Left colon (tissue), 2 donors: Measurements from ENCODE around the gene MRPL58. TPM values are rescaled to one million over a fixed set of nuclear protein-coding genes. Genes with fewer than 3 reads are reported as not detected.

Source experiments
- ATAC-seq: fragments of 200-7000 bp; cut with Tn5 transposase; one replicate; pipeline ENCODE4 v1.9.1; 2020; ENCODE audit warnings: mild to moderate bottlenecking, moderate library complexity
- DNase-seq, 2 donors: peaks; one replicate each; pipeline ENCODE4 v3.0.0-alpha.2; 2020
- intact Hi-C, 2 donors: fragments of 100-400 bp; cut with DNase I in 1 of 2; cut with micrococcal nuclease in 1 of 2; formaldehyde crosslinking; loops; one replicate each; pipeline versions ENCODE4 v1.11.2 to v1.14.0; 2022; cut with DNase I, micrococcal nuclease
- total RNA-seq, 2 donors: library from RNA; stranded (reverse); fragmentation: NEBNext Ultra II Directional; extraction: Animal tissue kit (Norgen Biotek cat#: 25700); gene quantifications; one replicate each; pipeline ENCODE4 v1.2.1, GENCODE V29; 2021
- donor health status: DM: no; HTN: no; CAD: no.
- donor health status: DM: yes; HTN: yes; CAD: no.

MRPL58 gene
- total RNA-seq, 2 donors from 2014 or later: 23.6 to 30.4 TPM

GRCh38 chr17:75063626-75064025 is 51.2 kb downstream of the MRPL58 start:
- DNase-seq (no peak), ATAC-seq (no peak)
- intact Hi-C loops: no loop called here

DNA sequence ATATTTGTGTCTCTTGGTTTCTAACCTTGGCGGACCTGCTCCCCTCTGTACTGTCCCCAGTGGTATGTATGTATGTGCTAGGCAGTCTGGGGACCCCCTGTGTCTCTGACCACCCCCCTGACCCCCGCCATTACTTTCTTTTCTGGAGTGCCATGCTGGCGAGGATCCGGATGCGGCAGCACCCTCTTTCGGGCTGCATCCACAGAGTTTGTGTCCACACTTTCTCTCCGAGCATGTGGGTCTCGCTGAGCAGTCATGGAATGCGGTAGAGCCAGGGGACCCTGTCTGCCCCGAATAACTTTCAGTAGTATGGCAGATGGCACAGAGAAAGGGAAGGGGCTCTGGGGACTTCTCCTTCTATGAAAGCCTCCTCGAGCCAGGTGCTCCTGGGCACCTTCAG is 51.6 kb downstream of the MRPL58 start:
- intact Hi-C loops: no loop called here
- DNase-seq (no peak), ATAC-seq (no peak)

DNA sequence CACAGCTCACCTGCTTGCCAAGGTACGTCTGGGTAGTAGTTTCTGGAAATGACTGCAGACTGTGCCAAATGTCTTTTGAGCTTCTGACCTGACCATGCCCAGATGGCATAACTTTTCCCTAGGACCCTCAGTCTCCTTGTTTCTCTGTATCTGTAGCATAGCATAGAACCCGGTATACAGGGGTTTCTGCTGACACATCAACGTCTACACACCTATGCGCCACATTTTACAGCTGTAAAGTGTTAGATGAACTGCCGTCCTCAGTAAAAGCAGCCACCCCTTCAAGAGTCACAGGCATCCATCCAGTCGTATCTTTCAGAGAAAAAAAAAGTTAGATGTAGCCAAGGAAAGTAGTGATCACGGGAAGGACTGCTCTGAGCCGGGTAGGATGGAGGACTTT is 52.0 kb downstream of the MRPL58 start:
- DNase-seq (no peak), ATAC-seq (no peak)
- intact Hi-C loops: no loop called here

DNA sequence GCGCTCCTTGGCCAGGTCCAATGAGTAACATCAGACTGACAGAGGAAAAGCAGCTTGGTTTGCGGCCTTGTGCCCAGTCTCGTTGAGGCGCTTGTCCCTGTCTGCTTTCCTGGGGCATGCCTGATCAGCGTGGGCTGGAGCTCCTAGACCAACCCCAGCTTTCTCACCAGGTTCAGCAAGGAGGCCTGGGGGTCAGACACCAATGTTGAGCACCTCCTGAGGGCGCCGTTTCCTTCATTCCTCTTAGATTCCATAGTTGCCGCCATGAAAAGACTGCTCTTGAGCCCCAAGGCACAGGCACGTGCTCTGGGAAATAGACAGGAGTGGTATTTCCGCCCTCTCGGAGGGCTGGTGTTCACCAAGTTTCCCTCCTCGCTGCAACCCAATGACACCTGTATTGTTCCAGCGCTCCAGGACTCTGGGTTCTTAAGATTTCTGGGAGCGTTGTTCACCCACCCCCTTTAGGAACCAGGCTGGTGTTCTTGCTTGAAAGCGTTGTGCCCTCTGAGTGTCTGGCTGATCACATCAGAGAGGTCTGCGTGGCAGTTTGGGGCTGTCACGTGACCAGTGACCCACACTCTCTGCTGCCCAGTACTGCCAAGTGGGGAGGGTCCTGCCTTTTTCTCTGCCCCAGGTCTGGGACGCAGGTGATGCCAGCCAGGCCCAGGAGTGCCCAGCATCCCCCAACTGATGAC is 52.5 kb downstream of the MRPL58 start:
- ATAC-seq (no peak), DNase-seq (no peak)
- intact Hi-C loops: no loop called here

- no peak for ATAC-seq
- intact Hi-C loops: no loop called here
- DNase-seq: no peak
Measured at GRCh38 chr17:75065562-75066151, 53.2 kb downstream of the MRPL58 start.

- intact Hi-C loops: no loop called here
- ATAC-seq: no peak
- DNase-seq: no peak
Measured at GRCh38 chr17:75067856-75068255, 55.4 kb downstream of the MRPL58 start.

- no peak for DNase-seq
- ATAC-seq: no peak
- intact Hi-C loops: no loop called here
Measured at GRCh38 chr17:75068750-75069149, 56.3 kb downstream of the MRPL58 start.

- DNase-seq (peak in 1 of 2 donors; percentile 47), ATAC-seq (peak; percentile 41)
- intact Hi-C loops: no loop called here
Measured at GRCh38 chr17:75069783-75070182, 57.3 kb downstream of the MRPL58 start.

Other genes with a start within 250 kb of the MRPL58 start
- 10 to 100 TPM; 30.7 to 42.8 TPM for gene NAT9, start 236.3 kb upstream of the MRPL58 start, total RNA-seq
- gene GRIN2C, start 152.8 kb upstream of the MRPL58 start, total RNA-seq: under 1 TPM; 0.09 to 0.45 TPM
- 10 to 100 TPM; 13.0 to 17.0 TPM for gene FDXR, start 139.7 kb upstream of the MRPL58 start, total RNA-seq
- 1 to 10 TPM; 1.1 to 6.4 TPM for gene FADS6, start 119.0 kb upstream of the MRPL58 start, total RNA-seq
- gene USH1G, start 89.4 kb upstream of the MRPL58 start, total RNA-seq: under 1 TPM in 1 of 2 donors, not detected in 1; 0.31 TPM
- gene OTOP2, start 88.4 kb upstream of the MRPL58 start, total RNA-seq: 10 to 100 TPM; 52.3 to 70.3 TPM
- gene OTOP3, start 76.8 kb upstream of the MRPL58 start, total RNA-seq: 1 to 10 TPM; 1.4 to 2.4 TPM
- gene HID1, start 39.9 kb upstream of the MRPL58 start, total RNA-seq: 10 to 100 TPM; 55.4 to 69.3 TPM
- gene CDR2L, start 25.0 kb upstream of the MRPL58 start, total RNA-seq: 1 to 10 TPM; 3.1 to 3.2 TPM
- gene ATP5PD, start 34.3 kb downstream of the MRPL58 start, total RNA-seq: 100 to 1,000 TPM; 310 to 381 TPM
- 10 to 100 TPM; 16.7 to 19.7 TPM for gene KCTD2, start 34.6 kb downstream of the MRPL58 start, total RNA-seq
- 10 to 100 TPM; 26.6 to 39.6 TPM for gene SLC16A5, start 75.3 kb downstream of the MRPL58 start, total RNA-seq
- 10 to 100 TPM; 20.3 to 29.9 TPM for gene ARMC7, start 97.3 kb downstream of the MRPL58 start, total RNA-seq
- gene NT5C, start 119.1 kb downstream of the MRPL58 start, total RNA-seq: 10 to 100 TPM; 77.6 to 86.6 TPM
- gene JPT1, start 141.8 kb downstream of the MRPL58 start, total RNA-seq: 100 to 1,000 TPM; 212 to 220 TPM
- 100 to 1,000 TPM; 235 to 254 TPM for gene SUMO2, start 170.3 kb downstream of the MRPL58 start, total RNA-seq
- gene NUP85, start 193.0 kb downstream of the MRPL58 start, total RNA-seq: 10 to 100 TPM; 43.9 to 56.3 TPM
- gene GGA3, start 248.9 kb downstream of the MRPL58 start, total RNA-seq: 10 to 100 TPM; 39.9 to 46.5 TPM
- gene MRPS7, start 249.2 kb downstream of the MRPL58 start, total RNA-seq: 10 to 100 TPM; 48.1 to 66.9 TPM